ENCODE measurements around the gene ADCK2.
A peak's percentile ranks its signal among the peaks of the same experiment; 100 is the strongest.
"Not testable (repeated sequence)": the region's sequence is repeated elsewhere in the genome, so short reads cannot be mapped to it uniquely, and the experiment has no call there.

ADCK2 gene

DNA sequence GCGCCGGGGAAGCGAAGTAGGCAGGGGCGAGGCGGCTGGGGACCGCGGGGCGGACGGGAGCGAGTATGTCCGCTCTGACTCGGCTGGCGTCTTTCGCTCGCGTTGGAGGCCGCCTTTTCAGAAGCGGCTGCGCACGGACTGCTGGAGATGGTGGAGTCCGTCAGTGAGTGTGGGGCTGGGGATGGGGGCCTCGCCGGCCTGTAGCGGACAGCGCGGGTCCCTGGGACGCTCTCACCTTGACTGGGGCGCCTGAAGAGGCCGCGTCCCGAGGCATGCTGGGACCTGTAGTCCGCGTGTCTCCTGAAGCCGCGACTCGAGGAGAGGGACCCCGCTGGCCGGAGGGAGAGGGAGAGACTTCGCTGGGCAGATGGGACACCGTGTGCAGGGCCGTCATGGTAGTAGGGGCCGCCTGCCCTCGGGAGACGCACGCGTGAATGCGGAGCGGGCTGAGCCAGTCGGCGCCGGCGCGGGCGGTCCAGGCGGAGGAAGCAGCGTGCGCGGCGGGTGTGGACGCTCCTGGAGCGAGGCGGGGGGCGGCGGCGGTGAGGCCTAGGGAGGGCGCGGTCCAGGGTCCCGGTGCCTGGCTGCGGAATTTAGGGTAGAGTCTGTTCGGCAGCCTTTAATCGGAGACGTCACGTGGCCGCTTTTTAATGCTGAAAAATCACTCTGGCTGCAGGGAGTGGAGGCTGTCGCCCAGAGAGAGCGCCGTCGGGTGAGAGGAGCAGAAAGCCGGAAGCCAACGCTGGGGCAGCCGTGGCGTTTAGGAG is 24.1 kb downstream of the ADCK2 start, which contains the start of gene NDUFB2:
TSS of gene NDUFB2 (plus strand) at position 29 of the 767 bp plus-strand sequence. CDS start at position 66, 37 bp downstream.
- DNase-seq, result peak; percentile 77

DNA sequence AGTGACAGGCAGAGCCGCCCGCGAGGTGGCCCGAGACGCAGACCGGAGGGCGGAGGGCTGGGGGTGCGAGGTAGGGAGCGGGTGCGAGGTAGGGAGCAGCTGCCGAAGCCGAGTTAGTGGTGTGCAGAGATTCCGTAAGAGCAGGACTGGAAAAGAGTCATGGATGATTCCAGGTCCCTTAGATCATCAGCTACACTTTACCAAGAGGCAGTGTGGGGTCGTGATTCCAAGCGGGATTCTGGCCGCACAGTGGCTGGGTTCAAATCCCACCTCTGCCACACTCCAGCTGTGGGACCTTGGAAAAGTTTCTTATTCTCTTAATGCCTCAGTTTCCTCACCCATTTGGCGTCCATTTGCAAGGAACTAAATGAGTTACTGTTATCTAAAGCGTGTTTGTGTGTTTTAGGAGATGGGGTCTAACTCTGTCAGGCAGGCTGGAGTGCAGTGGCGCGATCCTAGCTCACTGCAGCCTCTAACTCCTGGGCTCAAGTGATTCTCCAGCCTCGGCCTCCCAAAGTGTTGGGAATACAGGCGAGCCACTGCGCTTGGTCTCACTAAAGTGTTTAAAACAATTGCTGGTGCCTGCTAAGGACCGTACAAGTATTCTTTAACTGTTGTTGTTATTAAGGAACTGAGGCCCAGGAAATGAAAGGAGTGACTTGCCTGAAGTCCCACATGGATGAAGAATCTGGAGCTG is 24.9 kb downstream of the ADCK2 start:
- DNase-seq, result no peak

DNA sequence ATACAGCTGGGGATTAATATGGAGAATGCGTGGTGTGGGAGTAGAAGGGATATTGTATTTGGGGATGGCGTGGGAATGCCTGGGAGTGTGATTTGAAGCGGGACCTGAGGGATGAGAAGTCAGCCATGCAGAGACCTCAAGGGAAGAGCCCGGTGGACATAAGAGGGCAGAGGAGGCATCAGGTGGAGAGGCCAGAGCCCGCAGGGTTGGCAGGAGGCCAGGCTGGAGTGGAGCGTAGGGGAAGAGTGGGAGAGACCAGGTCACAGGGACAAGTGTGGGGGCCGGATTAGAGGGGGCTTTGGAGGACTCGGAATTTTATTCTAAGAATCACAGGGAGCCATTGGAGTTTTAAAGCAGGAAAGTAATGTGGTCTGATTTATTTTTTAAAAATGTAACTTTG is 25.7 kb downstream of the ADCK2 start:
- no peak for DNase-seq

DNA sequence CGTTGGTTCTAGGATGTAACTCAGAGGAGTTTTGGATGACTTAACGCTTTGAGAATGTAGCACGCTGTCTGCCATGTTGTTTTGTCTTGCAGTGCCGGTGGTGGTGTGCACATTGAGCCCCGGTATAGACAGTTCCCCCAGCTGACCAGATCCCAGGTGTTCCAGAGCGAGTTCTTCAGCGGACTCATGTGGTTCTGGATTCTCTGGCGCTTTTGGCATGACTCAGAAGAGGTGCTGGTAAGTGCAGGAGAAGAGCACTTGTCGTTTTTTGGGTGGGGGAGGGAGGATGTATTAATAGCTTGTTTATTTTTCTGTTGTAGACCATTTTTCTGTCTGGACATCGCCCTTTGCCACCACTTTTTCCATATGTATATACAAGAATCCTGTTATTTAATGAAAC is 30.0 kb downstream of the ADCK2 start:
- DNase-seq, result no peak

- DNase-seq, result no peak
Observed at GRCh38 chr7:140704205-140704604, 31.5 kb downstream of the ADCK2 start.

DNA sequence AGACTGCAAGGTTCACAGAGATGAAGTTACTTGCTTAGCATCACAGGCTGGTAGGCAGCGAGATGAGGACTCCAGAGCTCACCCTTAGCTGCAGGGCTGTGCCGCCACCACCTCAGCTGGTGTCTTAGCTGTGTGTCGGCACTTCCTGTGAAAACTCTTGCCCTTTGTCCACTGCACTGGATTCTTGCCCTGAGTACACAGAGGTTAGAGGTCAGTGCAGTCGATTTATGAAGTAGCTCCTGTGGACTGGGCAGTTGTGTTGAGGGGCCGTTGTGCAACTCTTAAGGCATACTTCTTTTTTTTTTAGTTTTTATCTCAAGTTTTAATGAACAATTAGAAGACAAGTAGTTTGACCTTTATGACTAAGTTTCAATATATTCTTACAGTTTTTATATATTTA is 34.4 kb downstream of the ADCK2 start:
- DNase-seq, result no peak

DNA sequence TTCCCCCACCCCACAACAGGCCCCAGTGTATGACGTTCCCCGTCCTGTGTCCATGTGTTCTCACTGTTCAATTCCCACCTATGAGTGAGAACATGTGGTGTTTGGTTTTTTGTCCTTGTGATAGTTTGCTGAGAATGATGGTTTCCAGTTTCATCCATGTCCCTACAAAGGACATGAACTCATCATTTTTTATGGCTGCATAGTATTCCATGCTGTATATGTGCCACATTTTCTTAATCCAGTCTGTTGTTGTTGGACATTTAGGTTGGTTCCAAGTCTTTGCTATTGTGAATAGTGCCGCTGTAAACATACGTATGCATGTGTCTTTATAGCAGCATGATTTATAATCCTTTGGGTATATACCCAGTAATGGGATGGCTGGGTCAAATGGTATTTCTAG is 36.0 kb downstream of the ADCK2 start:
- not testable (repeated sequence) for DNase-seq

DNA sequence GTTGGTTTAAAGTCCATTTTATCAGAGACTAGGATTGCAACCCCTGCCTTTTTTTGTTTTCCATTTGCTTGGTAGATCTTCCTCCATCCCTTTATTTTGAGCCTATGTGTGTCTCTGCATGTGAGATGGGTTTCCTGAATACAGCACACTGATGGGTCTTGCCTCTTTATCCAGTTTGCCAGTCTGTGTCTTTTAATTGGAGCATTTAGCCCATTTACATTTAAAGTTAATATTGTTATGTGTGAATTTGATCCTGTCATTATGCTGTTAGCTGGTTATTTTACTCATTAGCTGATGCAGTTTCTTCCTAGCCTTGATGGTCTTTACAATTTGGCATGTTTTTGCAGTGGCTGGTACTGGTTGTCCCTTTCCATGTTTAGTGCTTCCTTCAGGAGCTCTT is 39.6 kb downstream of the ADCK2 start:
- not testable (repeated sequence) for DNase-seq

DNA sequence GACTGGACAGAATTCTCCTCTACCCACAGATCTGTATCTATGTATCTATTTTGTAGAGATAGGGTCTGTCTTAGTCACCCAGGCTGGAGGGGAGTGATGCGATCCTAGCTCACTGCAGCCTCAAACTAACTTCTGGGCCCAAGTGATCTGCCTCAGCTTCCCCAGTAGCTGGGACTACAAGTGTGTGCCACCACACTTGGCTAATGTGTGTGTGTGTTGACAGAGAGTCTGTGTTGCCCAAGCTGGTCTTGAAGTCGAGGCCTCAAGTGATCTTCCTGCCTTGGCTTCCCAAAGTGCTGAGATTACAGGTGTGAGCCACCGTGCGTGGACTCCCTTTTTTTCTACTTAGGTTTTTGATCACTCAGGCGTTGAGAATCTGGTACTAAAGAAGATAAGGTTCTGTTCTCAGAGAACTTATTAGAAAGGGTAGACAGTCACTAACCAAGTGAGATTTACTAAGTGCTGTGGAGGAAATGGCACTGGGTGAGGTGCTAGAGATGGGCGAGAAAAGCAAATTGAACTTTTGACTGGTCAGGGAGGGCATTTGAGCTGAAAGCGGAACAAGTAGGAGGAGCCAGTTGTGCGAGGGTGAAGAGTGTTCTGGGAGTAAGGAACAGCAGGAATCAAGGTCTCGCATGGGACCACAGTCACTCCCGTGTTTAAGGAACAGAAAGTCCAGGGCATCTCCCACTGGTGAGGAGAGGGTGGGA is 41.7 kb downstream of the ADCK2 start:
- DNase-seq, result no peak

DNA sequence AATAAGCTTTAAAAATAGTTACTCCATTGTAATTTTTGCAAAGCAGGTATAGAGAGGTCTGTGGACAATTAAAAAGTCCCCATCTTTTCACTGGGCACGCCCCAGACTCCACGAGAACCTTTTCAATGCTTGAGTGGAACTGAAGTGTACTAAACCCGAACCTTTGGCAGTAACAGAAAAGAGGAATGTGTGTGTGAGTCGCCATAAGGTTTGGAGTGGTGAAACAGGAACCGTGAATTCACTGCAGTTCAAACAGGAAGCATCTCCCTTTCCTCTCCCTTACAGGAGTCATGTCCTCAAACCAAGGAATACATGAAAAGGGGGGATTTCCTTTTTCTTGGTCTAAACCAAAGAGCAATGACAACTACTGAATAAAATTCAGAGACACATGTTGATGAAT is 47.0 kb downstream of the ADCK2 start:
- DNase-seq, result no peak

DNA sequence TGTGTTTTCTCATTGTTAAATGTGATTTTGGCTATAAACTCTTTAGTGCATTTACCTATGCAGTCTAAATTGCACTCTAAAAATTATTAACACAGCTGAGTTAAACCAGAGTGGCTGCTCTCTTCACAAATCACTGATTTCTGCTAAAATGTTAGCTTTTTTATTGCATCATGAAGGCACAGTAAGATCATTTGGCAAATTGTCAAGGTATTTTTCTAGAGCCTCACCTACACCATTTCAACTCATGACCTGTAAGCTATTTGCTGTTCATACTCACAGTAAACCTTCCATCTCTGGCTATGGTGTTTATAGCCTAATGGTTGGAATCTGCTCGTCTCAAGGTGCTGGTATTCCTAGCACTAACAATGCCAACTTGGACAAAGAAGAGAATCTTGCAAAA is 49.5 kb downstream of the ADCK2 start:
- DNase-seq, result no peak

DNA sequence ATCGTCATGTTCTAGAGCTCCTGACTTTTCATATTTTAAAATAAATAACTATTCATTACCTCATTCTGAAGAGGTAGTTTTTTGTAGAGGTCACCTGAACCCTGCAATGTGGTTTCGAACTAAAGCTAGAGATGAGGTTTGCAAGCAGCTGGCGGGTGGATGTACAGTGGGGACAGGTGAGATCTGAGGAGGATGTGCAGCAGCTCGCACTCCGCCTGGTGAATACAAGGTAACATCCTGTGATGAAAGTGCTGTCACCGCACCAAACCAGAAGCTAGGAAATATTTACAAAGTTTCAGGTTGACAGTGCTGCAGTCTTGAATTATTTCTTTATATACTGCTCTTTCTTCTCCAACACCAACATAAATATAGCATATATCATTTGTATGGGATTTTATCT is 50.3 kb downstream of the ADCK2 start:
- no peak for DNase-seq

GRCh38 chr7:140723574-140723973 is 50.8 kb downstream of the ADCK2 start:
- DNase-seq, result no peak

DNA sequence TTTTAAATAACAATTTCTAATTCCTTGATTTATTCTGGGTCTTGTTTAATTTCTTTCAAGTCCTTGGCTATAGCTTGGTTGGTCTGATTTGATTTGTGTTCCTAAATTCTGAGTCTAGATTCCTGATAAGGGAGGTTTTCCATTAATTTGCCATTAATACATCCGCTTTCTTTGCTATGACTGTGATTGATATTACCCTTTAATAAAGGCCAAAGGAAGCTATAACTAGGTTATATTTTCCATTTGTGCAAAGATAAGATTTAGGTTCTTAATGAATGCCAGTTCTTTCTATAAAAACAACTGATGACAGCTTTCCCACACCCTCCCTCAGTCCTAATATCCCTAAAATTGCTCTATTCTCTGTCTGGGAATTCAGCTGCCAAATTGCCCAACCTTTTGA is 52.0 kb downstream of the ADCK2 start:
- no peak for DNase-seq

DNA sequence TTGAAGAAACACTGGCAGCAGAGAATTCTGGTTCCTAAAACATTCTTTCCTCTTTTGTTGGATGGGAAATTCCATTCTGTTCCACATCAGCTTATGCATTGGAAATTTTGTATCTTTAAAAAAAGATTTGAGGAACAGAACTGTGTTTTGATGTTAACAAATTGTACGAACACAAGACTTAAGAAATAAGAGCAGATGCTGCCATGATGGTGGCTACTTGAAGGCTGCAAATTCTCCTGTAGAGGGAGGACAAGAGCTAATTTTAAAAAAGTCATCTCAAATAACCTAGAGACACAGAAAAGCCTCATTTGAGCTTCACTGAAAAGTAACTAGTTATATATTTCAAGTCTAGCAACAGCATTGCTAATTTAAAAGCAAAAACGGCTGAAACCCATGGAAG is 53.5 kb downstream of the ADCK2 start:
- no peak for DNase-seq

DNA sequence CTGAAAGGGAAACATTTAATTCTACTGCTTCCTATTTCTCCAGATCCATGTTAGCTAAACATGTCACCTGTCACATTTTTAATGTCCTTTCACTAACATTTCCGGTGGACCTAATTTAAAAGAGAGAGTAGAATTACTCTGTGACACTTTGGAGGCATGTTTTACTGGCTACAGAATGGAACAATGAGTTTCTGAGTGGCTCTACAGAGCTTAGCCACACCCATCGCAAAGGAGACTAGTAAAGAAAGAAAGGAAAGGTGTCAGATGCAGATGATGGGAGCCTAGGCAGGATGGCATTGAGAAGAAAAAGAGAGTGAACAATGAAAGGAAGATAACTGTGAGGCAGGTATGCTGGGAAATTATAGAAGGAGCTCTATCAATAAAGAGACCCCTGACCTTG is 59.7 kb downstream of the ADCK2 start:
- DNase-seq, result no peak

- no peak for DNase-seq
Observed at GRCh38 chr7:140734096-140734495, 61.4 kb downstream of the ADCK2 start.

DNA sequence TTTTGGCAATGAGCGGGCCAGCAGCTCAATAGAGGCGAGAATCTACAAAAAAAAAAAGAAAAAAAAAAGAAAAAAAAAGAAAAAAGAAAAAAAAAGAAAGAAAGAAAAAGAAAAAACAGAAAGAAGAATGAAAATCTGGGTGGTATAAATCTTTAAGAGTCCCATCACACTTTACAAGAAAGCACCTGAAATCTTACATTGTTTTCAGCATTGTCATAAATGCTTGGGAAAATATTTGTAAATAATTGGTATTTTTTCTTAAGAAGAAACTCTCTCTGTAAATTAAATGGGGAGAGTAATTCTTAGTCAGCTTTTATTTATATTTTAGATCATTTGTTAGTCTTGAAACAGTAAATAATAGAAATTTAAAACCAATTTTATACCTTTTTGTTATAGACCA is 62.0 kb downstream of the ADCK2 start:
- no peak for DNase-seq

GRCh38 chr7:140738280-140738679 is 65.5 kb downstream of the ADCK2 start:
- no peak for DNase-seq

GRCh38 chr7:140743255-140743654 is 70.5 kb downstream of the ADCK2 start:
- DNase-seq, result not testable (repeated sequence)

DNA sequence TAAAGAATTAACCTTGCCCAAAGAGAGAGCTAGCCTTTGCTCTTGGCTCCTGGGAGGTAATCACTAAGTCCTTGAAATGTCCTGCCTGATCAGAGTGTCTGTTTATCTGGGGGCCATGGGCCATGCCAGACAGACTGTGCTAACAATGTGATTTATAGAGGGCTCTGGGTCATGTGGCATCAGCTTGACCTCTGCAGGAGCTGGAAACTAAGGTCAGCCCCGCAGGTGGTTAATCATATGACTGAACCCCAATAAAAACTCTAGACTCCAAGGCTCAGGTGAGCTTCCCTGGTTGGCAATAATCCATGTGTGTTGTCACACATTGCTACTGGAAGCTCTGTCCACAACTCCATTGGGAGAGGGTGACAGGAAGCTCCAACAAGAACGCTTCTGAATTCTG is 71.3 kb downstream of the ADCK2 start:
- DNase-seq, result no peak
